ENCODE results near the gene ABCC2.

DNA sequence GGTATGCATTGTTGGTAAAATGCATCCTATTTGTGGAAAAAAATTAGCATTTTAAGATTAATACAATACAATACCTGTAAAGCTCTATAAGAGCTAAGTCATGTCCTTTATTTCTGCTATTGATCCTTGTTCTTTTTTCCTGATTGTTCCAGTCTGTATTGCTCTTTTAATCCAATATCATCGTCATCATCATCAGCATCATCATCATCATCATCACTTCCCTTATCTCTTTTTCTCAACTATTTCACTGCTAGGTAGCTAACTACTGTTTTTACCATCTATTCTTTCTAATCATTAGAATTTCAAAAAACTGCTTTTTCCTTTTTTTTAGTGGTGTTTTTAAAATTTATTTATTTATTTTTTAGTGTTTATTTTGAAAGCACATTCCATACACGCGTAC, 71.2 kb downstream of the ABCC2 start:
- TF ChIP-seq, protein P1, sequence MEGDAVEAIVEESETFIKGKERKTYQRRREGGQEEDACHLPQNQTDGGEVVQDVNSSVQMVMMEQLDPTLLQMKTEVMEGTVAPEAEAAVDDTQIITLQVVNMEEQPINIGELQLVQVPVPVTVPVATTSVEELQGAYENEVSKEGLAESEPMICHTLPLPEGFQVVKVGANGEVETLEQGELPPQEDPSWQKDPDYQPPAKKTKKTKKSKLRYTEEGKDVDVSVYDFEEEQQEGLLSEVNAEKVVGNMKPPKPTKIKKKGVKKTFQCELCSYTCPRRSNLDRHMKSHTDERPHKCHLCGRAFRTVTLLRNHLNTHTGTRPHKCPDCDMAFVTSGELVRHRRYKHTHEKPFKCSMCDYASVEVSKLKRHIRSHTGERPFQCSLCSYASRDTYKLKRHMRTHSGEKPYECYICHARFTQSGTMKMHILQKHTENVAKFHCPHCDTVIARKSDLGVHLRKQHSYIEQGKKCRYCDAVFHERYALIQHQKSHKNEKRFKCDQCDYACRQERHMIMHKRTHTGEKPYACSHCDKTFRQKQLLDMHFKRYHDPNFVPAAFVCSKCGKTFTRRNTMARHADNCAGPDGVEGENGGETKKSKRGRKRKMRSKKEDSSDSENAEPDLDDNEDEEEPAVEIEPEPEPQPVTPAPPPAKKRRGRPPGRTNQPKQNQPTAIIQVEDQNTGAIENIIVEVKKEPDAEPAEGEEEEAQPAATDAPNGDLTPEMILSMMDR (conservative IDR thresholded peaks at IDR 0.05; ENCODE audit: low read depth in 2 of 2) = no peak
- TF ChIP-seq EZH2 (IDR thresholded peaks at IDR 0.05; ENCODE audit: low read depth, unreplicated experiment) (no peak), REST (IDR thresholded peaks at IDR 0.05; ENCODE audit: unreplicated experiment) (no peak), ZNF462 (CRISPR knock-in tag; IDR thresholded peaks at IDR 0.05) (no peak), EZH2phosphoT487 (IDR thresholded peaks at IDR 0.05; ENCODE audit: unreplicated experiment) (no peak), NANOG (IDR thresholded peaks at IDR 0.05; ENCODE audit: borderline replicate concordance) (no peak), CREB1 (CRISPR knock-in tag; IDR thresholded peaks at IDR 0.05; ENCODE audit: low read depth) (no peak), POLR2AphosphoS5 (IDR thresholded peaks at IDR 0.05; ENCODE audit: low read depth) (no peak), ZNF114 (CRISPR knock-in tag; IDR thresholded peaks at IDR 0.05) (no peak), ETS1 (IDR thresholded peaks at IDR 0.05) (no peak), STAT1 (IDR thresholded peaks at IDR 0.05; ENCODE audit: unreplicated experiment) (no peak), JUNB (IDR thresholded peaks at IDR 0.05; ENCODE audit: unreplicated experiment) (no peak)

Data from GM23338 (cell line).